ENCODE measurements around the gene ZSCAN29.
"Not testable (repeated sequence)": the region's sequence is repeated elsewhere in the genome, so short reads cannot be mapped to it uniquely, and the experiment has no call there.

Gene ZSCAN29

GRCh38 chr15:43370975-43371974 is at the start of gene ZSCAN29, which contains the start of gene TUBGCP4:
Gene ZSCAN29 (minus strand): TSS chr15:43371043. CDS start chr15:43369913, 1,130 bp downstream.
Gene TUBGCP4 (plus strand): TSS chr15:43371101. CDS start chr15:43371355, 254 bp downstream.
- peak; percentile 92 for DNase-seq

GRCh38 chr15:43420435-43420834 is 49.6 kb upstream of the ZSCAN29 start:
- no peak for DNase-seq

- no peak for DNase-seq
Observed at GRCh38 chr15:43414196-43414595, 43.4 kb upstream of the ZSCAN29 start.

GRCh38 chr15:43412096-43412495 is 41.3 kb upstream of the ZSCAN29 start:
- DNase-seq, result no peak

GRCh38 chr15:43410572-43411214 is 39.9 kb upstream of the ZSCAN29 start:
- DNase-seq, result no peak

GRCh38 chr15:43408789-43409188 is 37.9 kb upstream of the ZSCAN29 start:
- no peak for DNase-seq

GRCh38 chr15:43406808-43407207 is 36.0 kb upstream of the ZSCAN29 start:
- no peak for DNase-seq

GRCh38 chr15:43406189-43406588 is 35.3 kb upstream of the ZSCAN29 start:
- DNase-seq, result no peak

- DNase-seq, result no peak
Observed at GRCh38 chr15:43404130-43404529, 33.3 kb upstream of the ZSCAN29 start.

- DNase-seq, result no peak
Observed at GRCh38 chr15:43403616-43404015, 32.8 kb upstream of the ZSCAN29 start.

- no peak for DNase-seq
Observed at GRCh38 chr15:43402255-43402654, 31.4 kb upstream of the ZSCAN29 start.

GRCh38 chr15:43393592-43393991 is 22.7 kb upstream of the ZSCAN29 start:
- DNase-seq, result not testable (repeated sequence)

GRCh38 chr15:43390723-43391122 is 19.9 kb upstream of the ZSCAN29 start:
- no peak for DNase-seq

- no peak for DNase-seq
Observed at GRCh38 chr15:43383070-43383469, 12.2 kb upstream of the ZSCAN29 start.

- no peak for DNase-seq
Observed at GRCh38 chr15:43382310-43382709, 11.5 kb upstream of the ZSCAN29 start.

GRCh38 chr15:43378601-43379000 is 7.8 kb upstream of the ZSCAN29 start:
- no peak for DNase-seq

GRCh38 chr15:43376017-43376705 is 5.3 kb upstream of the ZSCAN29 start:
- DNase-seq, result no peak

- peak; percentile 54 for DNase-seq
Observed at GRCh38 chr15:43370310-43370974, 401 bp downstream of the ZSCAN29 start.

- DNase-seq, result no peak
Observed at GRCh38 chr15:43361313-43361903, 9.4 kb downstream of the ZSCAN29 start.

- DNase-seq, result no peak
Observed at GRCh38 chr15:43360821-43361220, 10.0 kb downstream of the ZSCAN29 start.

GRCh38 chr15:43352693-43353382 is 18.0 kb downstream of the ZSCAN29 start:
- DNase-seq, result no peak

GRCh38 chr15:43347114-43347513 is 23.7 kb downstream of the ZSCAN29 start:
- DNase-seq, result no peak
